SK-N-SH treated with all-trans-retinoic acid at 6 μM for 48 hours (cell line): ENCODE results near the gene CEP44.
A peak's percentile ranks its signal among the peaks of the same experiment; 100 is the strongest.
"Not testable (repeated sequence)": the region's sequence is repeated elsewhere in the genome, so short reads cannot be mapped to it uniquely, and the experiment has no call there.

ENCODE experiments used
- ATAC-seq: fragments of 200-7000 bp; cut with Tn5 transposase; 3 replicates; pipeline ENCODE4 v1.9.1; 2020; ENCODE audit warnings: mild to moderate bottlenecking, moderate library complexity
- ARNTL ChIP-seq: fragments of 450-650 bp; formaldehyde crosslinking; IDR thresholded peaks from 2 replicates; pipeline ENCODE4 v1.5.0; 2020; ENCODE audit warnings: low read depth, mild to moderate bottlenecking, moderate library complexity, borderline replicate concordance
- CREB5 ChIP-seq: fragments of 250-450 bp; sonication (Bioruptor Pico); IDR thresholded peaks from 2 replicates; pipeline ENCODE4 v1.5.1; 2020; ENCODE audit warnings: low read depth, mild to moderate bottlenecking, moderate library complexity
- CSDC2 ChIP-seq: fragments of 250-450 bp; sonication (Bioruptor Pico); IDR thresholded peaks from 2 replicates; pipeline ENCODE4 v1.5.0; 2020; ENCODE audit warnings: mild to moderate bottlenecking, moderate library complexity
- CSRNP3 ChIP-seq: fragments of 250-450 bp; sonication (Bioruptor Pico); IDR thresholded peaks from 2 replicates; pipeline ENCODE4 v1.5.1; 2021; ENCODE audit warnings: mild to moderate bottlenecking, moderate library complexity
- ESRRG ChIP-seq: fragments of 250-450 bp; sonication (Bioruptor Pico); IDR thresholded peaks from 2 replicates; pipeline ENCODE4 v1.6.1; 2021; ENCODE audit warnings: mild to moderate bottlenecking
- GLIS3 ChIP-seq: fragments of 250-450 bp; sonication (Bioruptor Pico); IDR thresholded peaks from 2 replicates; pipeline ENCODE4 v1.5.0; 2020; ENCODE audit warnings: mild to moderate bottlenecking, moderate library complexity
- ISL1 ChIP-seq: fragments of 250-450 bp; sonication (Bioruptor Pico); IDR thresholded peaks from 2 replicates; pipeline ENCODE4 v2.1.2; 2022; ENCODE audit warnings: mild to moderate bottlenecking, moderate library complexity
- PATZ1 ChIP-seq: fragments of 250-450 bp; sonication (Bioruptor Pico); IDR thresholded peaks from 2 replicates; pipeline ENCODE4 v1.8.0; 2020; ENCODE audit warnings: mild to moderate bottlenecking, moderate library complexity, borderline replicate concordance
- POU6F1 ChIP-seq: fragments of 250-450 bp; sonication (Bioruptor Pico); IDR thresholded peaks from 2 replicates; pipeline ENCODE4 v1.8.0; 2021; ENCODE audit warnings: low read depth, mild to moderate bottlenecking, moderate library complexity, borderline replicate concordance
- PPARA ChIP-seq: fragments of 250-450 bp; sonication (Bioruptor Pico); IDR thresholded peaks from 2 replicates; pipeline ENCODE4 v1.5.0; 2020; ENCODE audit warnings: mild to moderate bottlenecking, borderline replicate concordance
- RARB ChIP-seq: fragments of 250-450 bp; sonication (Bioruptor Pico); IDR thresholded peaks from 2 replicates; pipeline ENCODE4 v1.8.0; 2021; ENCODE audit warnings: mild to moderate bottlenecking, moderate library complexity
- SNAI2 ChIP-seq: fragments of 250-450 bp; sonication (Bioruptor Pico); IDR thresholded peaks from 2 replicates; pipeline ENCODE4 v1.5.0; 2020; ENCODE audit warnings: mild to moderate bottlenecking, moderate library complexity
- TCF4 ChIP-seq: fragments of 250-450 bp; sonication (Bioruptor Pico); IDR thresholded peaks from 2 replicates; pipeline ENCODE4 v1.8.0; 2021; ENCODE audit warnings: mild to moderate bottlenecking, moderate library complexity, borderline replicate concordance
- TOX ChIP-seq: fragments of 250-450 bp; sonication (Bioruptor Pico); IDR thresholded peaks from 2 replicates; pipeline ENCODE4 v1.8.0; 2021; ENCODE audit warnings: mild to moderate bottlenecking, moderate library complexity, borderline replicate concordance
- ZC3H10 ChIP-seq: fragments of 250-450 bp; sonication (Bioruptor Pico); IDR thresholded peaks from 2 replicates; pipeline ENCODE4 v1.5.1; 2021; ENCODE audit warnings: mild to moderate bottlenecking, moderate library complexity
- ZFP3 ChIP-seq: fragments of 250-450 bp; sonication (Bioruptor Pico); IDR thresholded peaks from 2 replicates; pipeline ENCODE4 v1.5.0; 2020; ENCODE audit warnings: mild to moderate bottlenecking, moderate library complexity
- ZFP30 ChIP-seq: fragments of 450-650 bp; formaldehyde crosslinking; IDR thresholded peaks from 2 replicates; pipeline ENCODE4 v1.5.0; 2022; ENCODE audit warnings: mild to moderate bottlenecking, moderate library complexity
- ZNF70 ChIP-seq: fragments of 450-650 bp; formaldehyde crosslinking; IDR thresholded peaks from 2 replicates; pipeline ENCODE4 v1.5.0; 2020; ENCODE audit warnings: mild to moderate bottlenecking, moderate library complexity
- ZNF8 ChIP-seq: fragments of 450-650 bp; formaldehyde crosslinking; IDR thresholded peaks from 2 replicates; pipeline ENCODE4 v1.5.0; 2020; ENCODE audit warnings: mild to moderate bottlenecking, moderate library complexity
- TF ChIP-seq, protein P1 (sequence below): fragments of 250-450 bp; sonication (Bioruptor Pico); IDR thresholded peaks from 2 replicates; pipeline ENCODE4 v1.5.0; 2020; ENCODE audit warnings: mild to moderate bottlenecking, moderate library complexity

The CEP44 gene

DNA sequence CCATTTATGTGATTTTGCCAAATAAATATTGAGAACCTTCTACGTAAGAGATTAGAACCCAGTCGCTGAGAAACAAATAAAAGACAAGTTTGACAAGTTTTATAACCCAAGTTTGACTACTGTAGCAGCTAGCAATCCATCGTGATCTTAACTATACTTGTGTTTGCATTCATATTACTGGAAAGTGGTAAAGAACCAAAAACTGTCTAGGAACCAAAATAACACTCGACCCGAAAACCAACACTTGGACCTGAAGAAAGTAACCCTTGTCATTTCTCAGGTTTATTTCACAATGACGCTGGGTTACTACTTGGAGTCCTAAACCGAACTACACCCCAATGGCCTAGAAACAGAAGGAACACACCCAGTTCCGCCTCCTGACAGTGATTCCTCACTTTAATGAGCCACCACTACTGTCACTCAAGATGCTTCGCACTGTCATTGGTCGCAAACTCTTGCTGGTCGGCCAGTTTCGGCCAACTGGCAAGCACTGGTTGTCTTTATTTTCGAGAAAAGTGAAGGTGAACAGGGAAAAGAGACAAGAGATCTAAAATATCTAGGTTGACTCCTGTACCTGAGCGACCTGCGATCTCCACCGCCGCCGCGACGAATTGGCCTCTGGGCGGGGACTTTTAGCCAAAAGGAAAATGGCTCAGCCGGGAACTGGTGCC, 740 bp upstream of the CEP44 start:
- TF ChIP-seq CSDC2 (no peak), GLIS3 (no peak), ISL1 (CRISPR knock-in tag) (no peak), RARB (CRISPR knock-in tag) (no peak), ESRRG (no peak), CSRNP3 (no peak), ZFP30 (CRISPR knock-in tag) (no peak), PPARA (CRISPR knock-in tag) (no peak), CREB5 (CRISPR knock-in tag) (no peak), ARNTL (no peak), ZFP3 (CRISPR knock-in tag) (no peak), TCF4 (CRISPR knock-in tag) (no peak)
- peak; percentile 96 for ATAC-seq

- peak; percentile 5; the same call in 1 of the 3 replicates for ATAC-seq
- TF ChIP-seq ARNTL (no peak), ZC3H10 (CRISPR knock-in tag) (no peak), ZFP3 (CRISPR knock-in tag) (no peak), PPARA (CRISPR knock-in tag) (no peak), SNAI2 (CRISPR knock-in tag) (no peak), ZNF8 (CRISPR knock-in tag) (no peak), ISL1 (CRISPR knock-in tag) (no peak), TCF4 (CRISPR knock-in tag) (no peak), PATZ1 (CRISPR knock-in tag) (no peak)
- TF ChIP-seq, protein P1, sequence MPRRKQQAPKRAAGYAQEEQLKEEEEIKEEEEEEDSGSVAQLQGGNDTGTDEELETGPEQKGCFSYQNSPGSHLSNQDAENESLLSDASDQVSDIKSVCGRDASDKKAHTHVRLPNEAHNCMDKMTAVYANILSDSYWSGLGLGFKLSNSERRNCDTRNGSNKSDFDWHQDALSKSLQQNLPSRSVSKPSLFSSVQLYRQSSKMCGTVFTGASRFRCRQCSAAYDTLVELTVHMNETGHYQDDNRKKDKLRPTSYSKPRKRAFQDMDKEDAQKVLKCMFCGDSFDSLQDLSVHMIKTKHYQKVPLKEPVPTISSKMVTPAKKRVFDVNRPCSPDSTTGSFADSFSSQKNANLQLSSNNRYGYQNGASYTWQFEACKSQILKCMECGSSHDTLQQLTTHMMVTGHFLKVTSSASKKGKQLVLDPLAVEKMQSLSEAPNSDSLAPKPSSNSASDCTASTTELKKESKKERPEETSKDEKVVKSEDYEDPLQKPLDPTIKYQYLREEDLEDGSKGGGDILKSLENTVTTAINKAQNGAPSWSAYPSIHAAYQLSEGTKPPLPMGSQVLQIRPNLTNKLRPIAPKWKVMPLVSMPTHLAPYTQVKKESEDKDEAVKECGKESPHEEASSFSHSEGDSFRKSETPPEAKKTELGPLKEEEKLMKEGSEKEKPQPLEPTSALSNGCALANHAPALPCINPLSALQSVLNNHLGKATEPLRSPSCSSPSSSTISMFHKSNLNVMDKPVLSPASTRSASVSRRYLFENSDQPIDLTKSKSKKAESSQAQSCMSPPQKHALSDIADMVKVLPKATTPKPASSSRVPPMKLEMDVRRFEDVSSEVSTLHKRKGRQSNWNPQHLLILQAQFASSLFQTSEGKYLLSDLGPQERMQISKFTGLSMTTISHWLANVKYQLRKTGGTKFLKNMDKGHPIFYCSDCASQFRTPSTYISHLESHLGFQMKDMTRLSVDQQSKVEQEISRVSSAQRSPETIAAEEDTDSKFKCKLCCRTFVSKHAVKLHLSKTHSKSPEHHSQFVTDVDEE (CRISPR knock-in tag): no peak
These were observed 776 bp downstream of the CEP44 start for GRCh38 chr4:174284487-174284886.

DNA sequence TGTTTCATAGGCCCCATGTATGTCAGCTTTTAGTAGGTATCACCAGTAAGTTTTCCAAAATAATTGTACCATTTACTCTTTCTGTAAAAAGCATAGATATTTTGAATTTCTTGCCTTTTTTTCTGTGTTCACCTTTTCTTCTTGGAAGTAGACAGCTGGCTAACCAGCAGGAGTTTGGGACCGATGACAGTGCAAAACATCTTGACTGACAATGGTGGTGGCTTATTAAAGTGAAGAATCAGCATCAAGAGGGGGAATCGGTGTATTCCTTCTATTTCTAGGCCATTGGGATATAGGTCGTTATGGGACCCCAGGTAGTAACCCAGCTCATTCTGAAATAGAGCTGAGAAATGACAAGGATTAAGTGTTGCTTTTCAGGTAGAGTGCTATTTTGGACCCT, 3.2 kb downstream of the CEP44 start:
- ATAC-seq: no peak
- TF ChIP-seq GLIS3 (no peak), ZNF70 (no peak), ZFP30 (CRISPR knock-in tag) (0 out of 2 replicates have a peak, but pooled peaks have one; percentile 44), ZC3H10 (CRISPR knock-in tag) (no peak)

- no peak for ATAC-seq
- peak; percentile 76 for TF ChIP-seq ZFP30 (CRISPR knock-in tag)
- TF ChIP-seq ZFP3 (CRISPR knock-in tag): no peak
- TF ChIP-seq ESRRG: no peak
- no peak for TF ChIP-seq POU6F1 (CRISPR knock-in tag)
- no peak for TF ChIP-seq TOX
- TF ChIP-seq, all 23 proteins: peak for 1
These were observed 8.8 kb downstream of the CEP44 start for GRCh38 chr4:174292473-174292872.

GRCh38 chr4:174294641-174295040, 10.9 kb downstream of the CEP44 start:
- not testable (repeated sequence) for ATAC-seq

GRCh38 chr4:174295142-174295541, 11.4 kb downstream of the CEP44 start:
- not testable (repeated sequence) for ATAC-seq
